Stimulated activated naive CD8-positive, alpha-beta T cell treated with anti-CD3 and anti-CD28 coated beads, Interleukin-15, amount 100 ng/mL, for 72 hours (primary cell): ENCODE measurements around the gene SEMA3G.

Source experiments
- ATAC-seq: fragments of 150-1000 bp; cut with Tn5 transposase; 2 replicates; pipeline ENCODE4 v1.10.0; 2021; ENCODE audit warnings: mild to moderate bottlenecking, moderate library complexity
- DNase-seq, 2 donors: peaks; one replicate each; pipeline ENCODE4 v3.0.0; 2021 to 2022
- H3K27ac Mint-ChIP-seq, 2 donors: one replicate each; pipeline ENCODE4 v1.8.0; 2022; ENCODE audit warnings: mild to moderate bottlenecking in 2 of 2, mixed read lengths in 2 of 2, moderate library complexity in 2 of 2
- H3K27me3 Mint-ChIP-seq: one replicate; pipeline ENCODE4 v1.8.0; 2022; ENCODE audit warnings: mixed read lengths
- H3K4me1 Mint-ChIP-seq: one replicate; pipeline ENCODE4 v1.8.0; 2022; ENCODE audit warnings: mild to moderate bottlenecking, mixed read lengths
- H3K4me3 Mint-ChIP-seq, 2 donors: one replicate each; pipeline ENCODE4 v1.8.0; 2022; ENCODE audit warnings: mild to moderate bottlenecking in 2 of 2, mixed read lengths in 2 of 2, moderate library complexity in 1 of 2
- H3K9me3 Mint-ChIP-seq, 2 donors: one replicate each; pipeline ENCODE4 v1.8.0; 2022; ENCODE audit warnings: mixed read lengths in 2 of 2

SEMA3G gene

DNA sequence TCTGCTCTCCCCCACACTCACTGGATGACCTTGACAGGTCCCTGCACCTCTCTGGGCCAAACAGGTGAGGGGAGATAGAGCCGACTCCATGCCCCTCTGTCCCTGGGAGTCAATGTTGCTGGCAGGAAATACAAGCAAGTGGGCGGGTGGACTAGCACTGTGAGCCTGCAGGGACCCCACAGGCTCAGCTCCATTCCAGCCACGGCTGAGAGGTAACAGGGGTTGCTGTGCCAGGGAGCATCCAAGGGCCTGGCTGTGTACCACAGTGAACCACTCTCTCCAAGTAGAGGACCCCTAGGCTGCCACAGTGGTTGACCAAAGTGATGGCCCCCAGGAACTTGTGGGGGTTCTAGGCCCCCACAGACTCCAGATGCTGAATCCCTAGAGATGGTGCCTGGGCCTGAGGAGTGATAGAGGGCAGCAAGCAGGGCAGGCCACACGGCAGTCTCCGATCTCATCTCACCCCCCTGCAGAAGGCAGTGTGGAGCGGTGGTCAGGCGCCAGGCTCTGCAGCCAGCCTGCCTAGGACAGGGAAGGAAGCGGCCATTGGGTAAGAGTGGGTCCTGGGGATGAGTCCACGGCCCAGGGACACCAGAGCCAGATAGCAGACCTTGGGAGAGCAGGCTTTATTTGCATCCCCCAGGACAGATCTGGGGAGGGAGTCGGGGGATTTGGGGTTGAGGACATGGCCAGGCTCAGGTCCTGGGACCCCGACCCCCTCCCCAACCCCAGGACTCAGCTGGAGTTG, 5.8 kb upstream of the SEMA3G start:
- no peak overlapping the region for H3K27ac Mint-ChIP-seq
- H3K4me3 Mint-ChIP-seq, result no peak overlapping the region
- ATAC-seq, result no peak

GRCh38 chr3:52447512-52448355, 2.8 kb upstream of the SEMA3G start:
- DNase-seq, result no peak
- no peak for ATAC-seq
- Mint-ChIP-seq H3K4me1 (peaks cover 18% of the 10 kb centered on the region), H3K4me3 (no peak overlapping the region), H3K27me3 (no peaks in the 10 kb centered on the region), H3K9me3 (no peaks in the 10 kb centered on the region), H3K27ac (peak overlapping the region in 1 of 2 donors; percentile 23)

More for the DNA sequence above, 5.8 kb upstream of the SEMA3G start:
- Mint-ChIP-seq H3K4me1 (peaks cover 35% of the 10 kb centered on the region), H3K9me3 (no peaks in the 10 kb centered on the region), H3K27me3 (no peaks in the 10 kb centered on the region)
- DNase-seq, result no peak

DNA sequence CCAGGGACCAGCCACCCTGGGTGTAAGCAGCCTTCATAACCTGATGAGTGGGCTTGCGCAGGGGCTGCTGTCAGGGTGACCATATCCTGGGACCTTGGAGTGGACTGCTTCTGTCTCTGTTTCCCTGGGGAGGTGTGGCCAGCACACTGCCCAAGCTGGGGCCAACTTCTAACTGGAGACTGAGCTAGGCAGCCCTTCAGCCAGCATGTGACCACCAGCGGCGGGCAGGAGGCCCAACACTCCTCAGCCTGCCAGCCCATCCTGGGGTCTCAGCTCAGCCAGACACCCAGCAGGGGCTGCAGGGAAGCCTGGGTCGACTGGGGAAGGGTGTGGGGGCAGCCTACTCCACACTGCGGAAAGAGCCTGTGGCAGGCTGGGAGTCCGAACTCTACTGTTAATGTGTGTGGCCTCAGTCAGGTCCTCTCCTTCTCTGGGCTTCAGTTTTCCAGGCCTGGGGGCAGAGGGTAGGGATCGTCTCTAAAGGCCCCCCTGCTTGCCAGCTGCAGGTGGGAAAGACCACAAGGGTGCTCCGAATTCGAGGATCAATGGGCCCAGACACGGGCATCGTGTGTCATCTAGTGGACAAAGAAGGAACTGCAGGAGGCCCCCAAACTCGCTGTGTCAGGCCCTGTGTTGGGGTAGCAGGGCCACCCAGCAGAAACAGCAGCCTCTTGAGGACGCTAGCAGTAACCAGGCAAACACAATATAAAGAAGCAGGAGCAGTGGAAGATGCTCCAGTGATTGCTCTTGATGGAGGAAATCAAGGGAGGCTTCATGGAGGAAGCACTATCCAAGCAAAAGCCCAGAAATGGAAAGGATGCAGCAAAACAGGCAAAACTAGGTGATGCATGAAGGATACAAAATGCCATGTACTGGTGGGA, 2.0 kb upstream of the SEMA3G start:
- DNase-seq, result peak; percentile 73 to 74
- ATAC-seq, result peak; percentile 65
- Mint-ChIP-seq H3K27ac (peak overlapping the region in 1 of 2 donors; percentile 23), H3K27me3 (no peaks in the 10 kb centered on the region), H3K4me1 (peaks cover 18% of the 10 kb centered on the region), H3K4me3 (no peak overlapping the region), H3K9me3 (no peaks in the 10 kb centered on the region)

DNA sequence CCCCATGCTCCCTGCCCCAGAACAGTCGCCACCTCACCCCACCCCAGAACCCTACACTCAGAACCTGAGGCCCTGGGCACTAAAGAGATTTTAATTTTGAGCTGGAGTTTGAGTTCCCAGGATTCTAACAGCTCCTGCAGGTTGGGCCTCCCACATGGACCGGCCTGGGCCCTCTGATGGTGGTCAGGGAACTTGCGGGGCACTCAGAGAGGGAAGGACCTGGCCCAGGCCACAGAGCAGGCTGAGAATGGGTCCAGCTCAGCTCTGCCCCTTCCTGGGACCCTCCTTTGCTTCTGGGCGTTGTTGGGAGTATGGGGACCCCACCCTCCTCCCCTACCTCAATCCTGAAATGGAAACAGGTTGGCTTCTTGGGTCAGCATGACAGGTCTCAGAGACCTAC, 1.1 kb upstream of the SEMA3G start:
- ATAC-seq (no peak), DNase-seq (no peak)
- no peaks in the 10 kb centered on the region for H3K27me3 Mint-ChIP-seq
- H3K4me1 Mint-ChIP-seq, result peaks cover 18% of the 10 kb centered on the region
- H3K4me3 Mint-ChIP-seq, result no peak overlapping the region
- H3K27ac Mint-ChIP-seq, result no peak overlapping the region
- H3K9me3 Mint-ChIP-seq, result no peaks in the 10 kb centered on the region

DNA sequence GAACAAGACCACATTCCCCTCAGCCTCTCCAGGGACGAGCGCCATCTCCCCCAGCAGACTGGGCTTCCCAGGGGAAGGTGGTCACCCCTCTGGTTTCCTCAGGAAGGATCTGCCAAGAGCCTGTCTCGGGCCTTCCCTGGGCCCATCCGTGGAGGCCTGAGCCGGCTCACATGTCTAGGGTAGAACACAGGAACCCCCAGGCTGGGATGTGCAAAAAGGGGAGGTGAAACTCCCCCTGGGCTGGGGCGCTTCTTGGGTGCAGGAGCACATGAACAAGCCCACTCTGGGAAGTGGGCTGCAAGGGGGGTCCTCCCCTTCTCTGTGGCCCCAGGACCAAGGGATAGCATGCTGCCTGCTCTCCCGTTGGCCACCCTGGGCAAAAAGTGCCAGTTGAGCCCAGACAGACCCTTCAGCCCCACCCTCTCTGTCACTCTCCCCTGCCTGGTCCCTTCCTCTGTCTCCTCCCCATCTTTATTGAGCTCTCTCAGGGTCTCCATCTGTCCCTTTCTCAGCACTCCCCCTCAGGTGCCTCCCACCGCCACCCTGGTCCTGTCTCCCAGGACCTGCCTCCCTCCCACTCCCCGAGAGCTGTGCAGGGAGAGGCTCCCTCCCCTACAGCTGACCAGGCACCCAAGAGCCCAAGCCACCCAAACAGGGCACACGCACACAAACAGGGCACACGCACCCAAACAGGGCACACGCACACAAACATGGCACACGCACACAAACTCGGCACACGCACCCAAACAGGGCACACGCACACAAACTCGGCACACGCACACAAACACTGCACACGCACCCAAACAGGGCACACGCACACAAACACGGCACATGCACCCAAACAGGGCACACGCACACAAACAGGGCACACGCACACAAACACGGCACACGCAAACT, 864 bp downstream of the SEMA3G start:
- Mint-ChIP-seq H3K4me3 (peak overlapping the region in 1 of 2 donors; percentile 21), H3K9me3 (no peaks in the 10 kb centered on the region), H3K27me3 (no peaks in the 10 kb centered on the region), H3K27ac (no peak overlapping the region), H3K4me1 (peaks cover 18% of the 10 kb centered on the region)
- ATAC-seq, result no peak
- no peak for DNase-seq

- Mint-ChIP-seq H3K27ac (peak overlapping the region in 1 of 2 donors; percentile 59), H3K4me1 (peaks cover 18% of the 10 kb centered on the region), H3K4me3 (no peak overlapping the region), H3K9me3 (no peaks in the 10 kb centered on the region), H3K27me3 (no peaks in the 10 kb centered on the region)
- ATAC-seq (no peak), DNase-seq (no peak)
Measured at GRCh38 chr3:52443268-52443610, 1.7 kb downstream of the SEMA3G start.

DNA sequence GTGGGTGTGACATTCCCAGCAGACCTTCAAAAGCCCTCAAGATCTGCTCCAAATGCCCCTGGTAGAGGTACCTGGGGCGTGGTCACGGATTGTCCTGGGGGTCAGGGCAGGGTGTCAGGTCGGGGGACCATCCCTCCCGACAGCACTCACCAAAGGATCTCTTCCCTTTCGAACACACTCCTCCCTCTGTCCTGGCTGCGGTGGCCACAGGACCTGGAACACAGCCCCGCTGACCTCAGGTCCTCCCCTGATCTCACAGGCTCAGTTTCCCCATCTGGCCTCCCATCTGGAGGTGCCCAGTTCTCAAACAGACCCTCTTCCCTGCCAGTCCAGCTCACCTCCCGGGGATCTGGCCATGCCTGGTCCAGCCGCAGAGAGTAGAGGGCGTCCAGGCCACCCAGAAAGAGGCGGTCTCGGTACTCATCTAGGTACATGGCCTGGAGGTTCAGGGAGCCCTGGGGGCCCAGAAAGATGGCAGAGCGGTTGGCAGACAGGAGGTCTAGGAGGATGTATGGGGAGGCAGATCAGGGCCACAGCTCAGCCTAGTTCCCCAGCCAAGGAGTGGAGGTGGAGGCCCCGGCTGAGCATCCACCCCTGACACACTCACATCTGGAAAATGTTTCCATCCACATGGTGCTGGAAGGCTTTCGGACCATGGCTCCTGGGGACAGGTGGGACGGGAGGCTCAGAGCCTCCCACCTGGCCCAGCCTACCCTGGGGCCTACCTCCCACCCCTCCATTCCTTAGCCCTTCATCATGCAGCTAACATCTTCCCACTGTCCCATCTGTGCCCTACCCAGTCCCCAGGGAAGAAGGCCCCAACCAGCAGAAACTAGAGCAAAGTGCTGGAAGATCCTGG, 2.3 kb downstream of the SEMA3G start:
- Mint-ChIP-seq H3K4me3 (no peak overlapping the region), H3K27ac (peak overlapping the region in 1 of 2 donors; percentile 59), H3K4me1 (peaks cover 18% of the 10 kb centered on the region), H3K27me3 (no peaks in the 10 kb centered on the region), H3K9me3 (no peaks in the 10 kb centered on the region)
- DNase-seq, result no peak
- no peak for ATAC-seq

DNA sequence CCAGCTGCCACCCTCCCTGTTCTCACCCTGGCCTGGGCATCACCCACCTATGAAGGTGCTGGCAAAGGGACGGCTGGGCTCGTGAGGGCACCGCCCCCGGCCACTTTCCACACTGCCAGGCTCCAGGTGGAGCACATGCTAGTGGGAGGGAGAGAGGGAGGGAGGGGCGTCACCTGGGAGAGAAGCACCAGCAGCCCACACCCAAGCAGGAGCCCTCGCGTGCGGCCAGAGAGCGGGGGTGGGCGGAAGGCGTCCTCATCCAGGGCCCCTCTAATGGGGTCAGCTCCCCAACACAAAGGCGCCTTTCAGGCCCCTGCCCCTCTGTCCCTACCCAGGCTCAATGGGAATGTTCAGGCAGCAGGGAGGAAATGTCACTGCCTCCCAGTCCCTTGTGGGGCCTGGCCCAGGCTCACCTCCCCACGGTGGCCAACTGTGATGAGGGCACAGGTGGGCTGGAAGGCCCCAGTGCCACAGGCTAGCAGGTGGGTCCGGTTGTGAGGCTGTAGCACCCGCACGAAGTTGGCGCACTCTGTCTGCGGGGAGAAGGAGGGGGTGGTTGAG, 3.1 kb downstream of the SEMA3G start:
- peaks cover 13% of the 10 kb centered on the region for H3K4me1 Mint-ChIP-seq
- H3K27ac Mint-ChIP-seq, result no peak overlapping the region
- no peak for ATAC-seq
- DNase-seq, result no peak
- no peaks in the 10 kb centered on the region for H3K27me3 Mint-ChIP-seq
- H3K4me3 Mint-ChIP-seq, result no peak overlapping the region
- no peaks in the 10 kb centered on the region for H3K9me3 Mint-ChIP-seq

DNA sequence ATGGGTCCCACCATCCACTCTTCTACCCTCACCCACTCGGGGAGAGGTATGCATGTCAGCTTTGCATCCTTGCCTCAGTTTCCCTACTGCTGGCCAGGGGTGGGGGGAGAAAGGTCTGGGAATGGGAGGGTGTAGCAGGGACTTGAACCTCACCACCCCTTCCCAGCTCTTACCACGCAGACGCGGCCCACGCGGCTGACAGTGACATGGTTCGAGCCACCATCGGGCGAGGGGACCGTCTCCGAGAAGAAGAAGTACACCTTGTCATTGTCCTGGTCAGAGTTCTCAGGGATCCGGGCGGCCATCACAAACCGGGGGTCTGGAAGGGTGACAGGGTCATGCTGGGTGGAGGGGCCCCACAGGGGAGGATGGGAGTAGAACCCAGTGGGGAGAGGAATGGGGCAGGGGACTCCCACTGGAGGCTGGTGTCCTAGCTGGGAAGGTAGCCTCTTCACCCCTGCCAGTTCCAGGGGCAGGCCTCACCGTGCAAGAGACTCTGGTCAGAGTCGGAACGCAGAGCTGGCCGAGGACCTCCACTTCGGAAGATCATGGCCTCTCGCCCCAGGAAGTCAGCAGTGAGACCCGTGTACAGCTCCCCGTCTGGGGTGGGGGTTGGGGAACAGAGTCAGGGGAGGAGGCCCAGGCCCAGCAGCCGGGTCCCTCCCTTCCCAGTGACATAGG, 3.7 kb downstream of the SEMA3G start:
- Mint-ChIP-seq H3K27ac (no peak overlapping the region), H3K4me1 (peaks cover 7% of the 10 kb centered on the region), H3K27me3 (no peaks in the 10 kb centered on the region), H3K9me3 (no peaks in the 10 kb centered on the region), H3K4me3 (no peak overlapping the region)
- DNase-seq (no peak), ATAC-seq (no peak)

- ATAC-seq (no peak), DNase-seq (no peak)
- Mint-ChIP-seq H3K4me3 (no peak overlapping the region), H3K9me3 (no peaks in the 10 kb centered on the region), H3K27me3 (no peaks in the 10 kb centered on the region), H3K27ac (no peak overlapping the region), H3K4me1 (peaks cover 6% of the 10 kb centered on the region)
Measured at GRCh38 chr3:52440671-52441070, 4.2 kb downstream of the SEMA3G start.

DNA sequence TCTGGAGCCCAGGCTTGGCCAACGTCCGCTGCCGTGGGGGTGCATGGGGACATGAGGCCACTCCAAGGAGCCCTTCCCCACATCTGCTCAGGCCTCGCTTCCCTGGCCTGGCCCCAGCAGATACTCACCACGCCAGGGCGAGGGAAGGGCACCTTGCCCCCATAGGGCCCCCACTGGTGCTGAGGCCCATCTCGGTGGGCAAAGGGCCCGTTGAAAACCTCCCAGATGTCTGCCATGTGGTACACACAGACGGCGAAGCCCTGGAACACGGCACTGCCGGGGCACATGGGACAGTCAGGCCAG, 4.7 kb downstream of the SEMA3G start:
- Mint-ChIP-seq H3K27me3 (no peaks in the 10 kb centered on the region), H3K27ac (no peak overlapping the region), H3K4me3 (no peak overlapping the region), H3K4me1 (peaks cover 4% of the 10 kb centered on the region), H3K9me3 (no peaks in the 10 kb centered on the region)
- no peak for DNase-seq
- no peak for ATAC-seq

GRCh38 chr3:52439426-52440248, 5.3 kb downstream of the SEMA3G start:
- Mint-ChIP-seq H3K4me1 (no peaks in the 10 kb centered on the region), H3K9me3 (no peaks in the 10 kb centered on the region), H3K27ac (peak overlapping the region in 1 of 2 donors; percentile 86), H3K4me3 (no peak overlapping the region), H3K27me3 (no peaks in the 10 kb centered on the region)
- DNase-seq, result no peak
- no peak for ATAC-seq
